Osteoblast (primary cell): ENCODE data around the gene C13orf46. TPM values are rescaled to one million over a fixed set of nuclear protein-coding genes. Genes with fewer than 3 reads are reported as not detected.
A peak's percentile ranks its signal among the peaks of the same experiment; 100 is the strongest.

Experiments
- DNase-seq: peaks from one replicate; pipeline ENCODE4 v3.0.0; 2011; ENCODE audit warnings: low spot score, mixed read lengths; ENCODE audit not compliant: insufficient read length; ENCODE audit errors: missing footprints
- H2AFZ ChIP-seq: 2 replicates; pipeline ENCODE4 v1.6.0; 2011; ENCODE audit warnings: mild to moderate bottlenecking, low read length
- H3K27ac ChIP-seq: 2 replicates; pipeline ENCODE4 v1.5.1; 2011; ENCODE audit warnings: mild to moderate bottlenecking, low read depth, low read length, moderate library complexity
- H3K27me3 ChIP-seq: 2 replicates; pipeline ENCODE4 v1.6.0; 2012; ENCODE audit warnings: mild to moderate bottlenecking, control low read depth, inconsistent platforms, low read length, moderate library complexity; ENCODE audit not compliant: insufficient read depth
- H3K36me3 ChIP-seq: 2 replicates; pipeline ENCODE4 v1.5.1; 2011; ENCODE audit warnings: mild to moderate bottlenecking, low read length, control low read depth, moderate library complexity; ENCODE audit not compliant: insufficient read depth
- H3K4me1 ChIP-seq: 2 replicates; pipeline ENCODE4 v1.5.1; 2011; ENCODE audit warnings: mild to moderate bottlenecking, low read length, control low read depth, moderate library complexity; ENCODE audit not compliant: insufficient read depth
- H3K4me2 ChIP-seq: 2 replicates; pipeline ENCODE4 v1.6.0; 2011; ENCODE audit warnings: mild to moderate bottlenecking, low read length; ENCODE audit not compliant: insufficient read depth
- H3K4me3 ChIP-seq: fragments of 200-600 bp; sonication (generic); 3 replicates; pipeline ENCODE4 v1.5.1; 2012; ENCODE audit warnings: mild to moderate bottlenecking, low read length, inconsistent platforms; ENCODE audit not compliant: insufficient read depth
- H3K79me2 ChIP-seq: 2 replicates; pipeline ENCODE4 v1.6.0; 2012; ENCODE audit warnings: mild to moderate bottlenecking, low read length, control low read depth, inconsistent platforms; ENCODE audit not compliant: insufficient read depth
- H3K9me3 ChIP-seq: 2 replicates; pipeline ENCODE4 v1.5.1; 2011; ENCODE audit warnings: low read depth, low read length, control low read depth
- H4K20me1 ChIP-seq: 2 replicates; pipeline ENCODE4 v1.6.0; 2012; ENCODE audit warnings: mild to moderate bottlenecking, low read length, control low read depth; ENCODE audit not compliant: insufficient read depth
- CTCF ChIP-seq: IDR thresholded peaks from 2 replicates; pipeline ENCODE4 v1.5.1; 2011; ENCODE audit warnings: mild to moderate bottlenecking, low read depth, low read length, moderate library complexity; ENCODE audit errors: extremely low read depth
- total RNA-seq: library from RNA; depleted of rRNA; stranded (reverse); fragments of >200 nt; gene quantifications from 2 replicates; pipeline ENCODE4 v1.2.3, GENCODE V29; 2012

The C13orf46 gene
- total RNA-seq, 1 donor: 0.36 TPM

- no peak for TF ChIP-seq CTCF
- Histone ChIP-seq H4K20me1 (no peaks in the 10 kb centered on the region), H3K4me3 (no peak overlapping the region), H3K4me1 (peaks cover 22% of the 10 kb centered on the region), H3K79me2 (no peaks in the 10 kb centered on the region), H3K36me3 (no peaks in the 10 kb centered on the region), H3K27ac (no peak overlapping the region), H3K27me3 (no peaks in the 10 kb centered on the region), H3K4me2 (no peak overlapping the region), H2AFZ (no peak overlapping the region), H3K9me3 (no peaks in the 10 kb centered on the region)
- DNase-seq: no peak
These were observed 67.9 kb downstream of the C13orf46 start for GRCh38 chr13:113905942-113906341.

DNA sequence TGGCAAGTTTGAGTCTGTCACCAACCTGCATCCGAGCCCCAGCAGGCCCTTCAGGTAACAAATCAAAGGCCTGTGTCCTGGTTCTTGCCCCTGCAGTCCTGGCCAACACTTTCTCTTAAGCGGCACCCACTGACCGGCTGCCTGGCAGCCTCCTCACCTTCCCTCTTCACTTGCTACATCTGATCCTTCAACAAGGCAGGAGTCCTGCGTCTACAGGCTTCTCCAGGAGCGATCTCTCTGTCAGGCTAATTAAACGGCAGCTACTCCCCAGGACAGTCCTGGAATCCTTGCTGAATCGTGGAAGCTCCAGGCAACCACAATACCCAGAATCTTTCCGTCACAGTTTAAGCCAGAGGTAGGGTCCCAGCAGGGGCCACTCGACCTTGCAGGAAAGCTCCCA is 68.9 kb downstream of the C13orf46 start:
- Histone ChIP-seq H3K9me3 (no peaks in the 10 kb centered on the region), H3K79me2 (no peaks in the 10 kb centered on the region), H3K4me3 (no peak overlapping the region), H4K20me1 (no peaks in the 10 kb centered on the region), H2AFZ (no peak overlapping the region), H3K36me3 (no peaks in the 10 kb centered on the region), H3K27ac (no peak overlapping the region), H3K27me3 (no peaks in the 10 kb centered on the region), H3K4me1 (peaks cover 22% of the 10 kb centered on the region), H3K4me2 (no peak overlapping the region)
- TF ChIP-seq CTCF: no peak
- DNase-seq: no peak

DNA sequence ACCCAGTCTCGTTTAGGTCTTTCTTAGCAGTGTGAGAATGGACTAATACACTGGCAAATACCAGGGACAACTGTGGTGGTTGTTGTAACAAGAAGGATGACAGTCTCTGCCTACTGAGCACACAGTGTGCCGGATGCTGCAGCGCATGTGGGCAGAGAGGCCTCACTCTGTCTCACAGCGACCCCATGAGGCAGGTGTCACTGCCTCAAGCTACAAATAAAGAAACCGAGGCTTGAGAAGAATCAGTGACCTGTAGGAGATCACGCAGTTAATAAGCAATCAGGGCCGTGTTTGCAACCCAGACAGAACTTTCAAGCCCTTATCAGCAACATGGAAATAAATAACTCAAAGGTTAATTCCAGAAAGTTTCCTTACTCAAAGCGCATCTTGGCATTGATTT is 69.5 kb downstream of the C13orf46 start:
- Histone ChIP-seq H4K20me1 (no peaks in the 10 kb centered on the region), H3K4me2 (no peak overlapping the region), H3K4me3 (no peak overlapping the region), H3K4me1 (peaks cover 22% of the 10 kb centered on the region), H3K79me2 (no peaks in the 10 kb centered on the region), H2AFZ (no peak overlapping the region), H3K27ac (no peak overlapping the region), H3K36me3 (no peaks in the 10 kb centered on the region), H3K9me3 (no peaks in the 10 kb centered on the region), H3K27me3 (no peaks in the 10 kb centered on the region)
- DNase-seq: no peak
- peak; percentile 54 for TF ChIP-seq CTCF

GRCh38 chr13:113903912-113904311 is 70.0 kb downstream of the C13orf46 start:
- no peak for DNase-seq
- Histone ChIP-seq H3K27me3 (no peaks in the 10 kb centered on the region), H3K4me2 (no peak overlapping the region), H3K4me3 (no peak overlapping the region), H3K4me1 (peaks cover 22% of the 10 kb centered on the region), H3K9me3 (no peaks in the 10 kb centered on the region), H3K79me2 (no peaks in the 10 kb centered on the region), H2AFZ (no peak overlapping the region), H3K27ac (peak overlapping the region; percentile 64), H4K20me1 (no peaks in the 10 kb centered on the region), H3K36me3 (no peaks in the 10 kb centered on the region)
- no peak for TF ChIP-seq CTCF

Other genes starting within 250 kb of the C13orf46 start
- gene TMEM255B, start 214.8 kb downstream of the C13orf46 start, total RNA-seq: 1.8 and 2.9 TPM in 2 replicates
- gene GAS6, start 110.0 kb downstream of the C13orf46 start, total RNA-seq: 417 and 480 TPM in 2 replicates
- 40.7 and 41.3 TPM in 2 replicates for gene RASA3, start 158.5 kb upstream of the C13orf46 start, total RNA-seq
- not detected in 2 replicates for gene CFAP97D2, start 205.2 kb upstream of the C13orf46 start, total RNA-seq